ENCODE measurements around the gene CD164.

- no peak for TF ChIP-seq TCF7L2 (IDR thresholded peaks at IDR 0.05; ENCODE audit: low read depth, low read length)
- TF ChIP-seq, protein P1, sequence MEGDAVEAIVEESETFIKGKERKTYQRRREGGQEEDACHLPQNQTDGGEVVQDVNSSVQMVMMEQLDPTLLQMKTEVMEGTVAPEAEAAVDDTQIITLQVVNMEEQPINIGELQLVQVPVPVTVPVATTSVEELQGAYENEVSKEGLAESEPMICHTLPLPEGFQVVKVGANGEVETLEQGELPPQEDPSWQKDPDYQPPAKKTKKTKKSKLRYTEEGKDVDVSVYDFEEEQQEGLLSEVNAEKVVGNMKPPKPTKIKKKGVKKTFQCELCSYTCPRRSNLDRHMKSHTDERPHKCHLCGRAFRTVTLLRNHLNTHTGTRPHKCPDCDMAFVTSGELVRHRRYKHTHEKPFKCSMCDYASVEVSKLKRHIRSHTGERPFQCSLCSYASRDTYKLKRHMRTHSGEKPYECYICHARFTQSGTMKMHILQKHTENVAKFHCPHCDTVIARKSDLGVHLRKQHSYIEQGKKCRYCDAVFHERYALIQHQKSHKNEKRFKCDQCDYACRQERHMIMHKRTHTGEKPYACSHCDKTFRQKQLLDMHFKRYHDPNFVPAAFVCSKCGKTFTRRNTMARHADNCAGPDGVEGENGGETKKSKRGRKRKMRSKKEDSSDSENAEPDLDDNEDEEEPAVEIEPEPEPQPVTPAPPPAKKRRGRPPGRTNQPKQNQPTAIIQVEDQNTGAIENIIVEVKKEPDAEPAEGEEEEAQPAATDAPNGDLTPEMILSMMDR (IDR thresholded peaks at IDR 0.05), result no peak
- TF ChIP-seq, protein P2, sequence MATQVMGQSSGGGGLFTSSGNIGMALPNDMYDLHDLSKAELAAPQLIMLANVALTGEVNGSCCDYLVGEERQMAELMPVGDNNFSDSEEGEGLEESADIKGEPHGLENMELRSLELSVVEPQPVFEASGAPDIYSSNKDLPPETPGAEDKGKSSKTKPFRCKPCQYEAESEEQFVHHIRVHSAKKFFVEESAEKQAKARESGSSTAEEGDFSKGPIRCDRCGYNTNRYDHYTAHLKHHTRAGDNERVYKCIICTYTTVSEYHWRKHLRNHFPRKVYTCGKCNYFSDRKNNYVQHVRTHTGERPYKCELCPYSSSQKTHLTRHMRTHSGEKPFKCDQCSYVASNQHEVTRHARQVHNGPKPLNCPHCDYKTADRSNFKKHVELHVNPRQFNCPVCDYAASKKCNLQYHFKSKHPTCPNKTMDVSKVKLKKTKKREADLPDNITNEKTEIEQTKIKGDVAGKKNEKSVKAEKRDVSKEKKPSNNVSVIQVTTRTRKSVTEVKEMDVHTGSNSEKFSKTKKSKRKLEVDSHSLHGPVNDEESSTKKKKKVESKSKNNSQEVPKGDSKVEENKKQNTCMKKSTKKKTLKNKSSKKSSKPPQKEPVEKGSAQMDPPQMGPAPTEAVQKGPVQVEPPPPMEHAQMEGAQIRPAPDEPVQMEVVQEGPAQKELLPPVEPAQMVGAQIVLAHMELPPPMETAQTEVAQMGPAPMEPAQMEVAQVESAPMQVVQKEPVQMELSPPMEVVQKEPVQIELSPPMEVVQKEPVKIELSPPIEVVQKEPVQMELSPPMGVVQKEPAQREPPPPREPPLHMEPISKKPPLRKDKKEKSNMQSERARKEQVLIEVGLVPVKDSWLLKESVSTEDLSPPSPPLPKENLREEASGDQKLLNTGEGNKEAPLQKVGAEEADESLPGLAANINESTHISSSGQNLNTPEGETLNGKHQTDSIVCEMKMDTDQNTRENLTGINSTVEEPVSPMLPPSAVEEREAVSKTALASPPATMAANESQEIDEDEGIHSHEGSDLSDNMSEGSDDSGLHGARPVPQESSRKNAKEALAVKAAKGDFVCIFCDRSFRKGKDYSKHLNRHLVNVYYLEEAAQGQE (IDR thresholded peaks at IDR 0.05; ENCODE audit: insufficient read depth in 1 of 2, low read depth in 2 of 2, low read length in 1 of 2), result no peak
- no peak for TF ChIP-seq POLR2AphosphoS5 (IDR thresholded peaks at IDR 0.05; ENCODE audit: low read depth, low read length)
Observed at GRCh38 chr6:109358204-109358603, 24.1 kb downstream of the CD164 start.
